ENCODE results near the gene CSF3R. TPM values are rescaled to one million over a fixed set of nuclear protein-coding genes. Genes with fewer than 3 reads are reported as not detected.
"Not testable (repeated sequence)": the region's sequence is repeated elsewhere in the genome, so short reads cannot be mapped to it uniquely, and the experiment has no call there.

Gene CSF3R
- total RNA-seq, 1 donor from 2014 or later = 3.8 TPM

- Histone ChIP-seq H3K27me3 (ENCODE audit: low read depth) (peaks cover 92% of the 10 kb centered on the region), H3K4me3 (no peak overlapping the region), H3K4me1 (no peaks in the 10 kb centered on the region), H3K9me3 (replicated peaks) (no peaks in the 10 kb centered on the region), H3K27ac (replicated peaks) (no peak overlapping the region), H3K36me3 (no peaks in the 10 kb centered on the region)
- TF ChIP-seq CTCF (IDR thresholded peaks at IDR 0.05; ENCODE audit: borderline replicate concordance) = no peak
- DNase-seq = no peak
- intact Hi-C loops (cut with micrococcal nuclease) = no loop called here
These were observed 29.4 kb upstream of the CSF3R start for GRCh38 chr1:36511804-36512798.

GRCh38 chr1:36511220-36511619 is 28.5 kb upstream of the CSF3R start:
- H3K36me3 ChIP-seq; H3K4me1 ChIP-seq; DNase-seq; H3K4me3 ChIP-seq; intact Hi-C loops (cut with micrococcal nuclease); H3K27ac ChIP-seq (replicated peaks); H3K9me3 ChIP-seq (replicated peaks): not testable (repeated sequence)
- peaks cover 92% of the 10 kb centered on the region for H3K27me3 ChIP-seq (ENCODE audit: low read depth)

- intact Hi-C loops (cut with micrococcal nuclease) = no loop called here
- no peak for TF ChIP-seq CTCF (IDR thresholded peaks at IDR 0.05; ENCODE audit: borderline replicate concordance)
- DNase-seq = no peak
- Histone ChIP-seq H3K27ac (replicated peaks) (no peak overlapping the region), H3K27me3 (ENCODE audit: low read depth) (peaks cover 93% of the 10 kb centered on the region), H3K4me1 (no peaks in the 10 kb centered on the region), H3K36me3 (no peaks in the 10 kb centered on the region), H3K4me3 (no peak overlapping the region), H3K9me3 (replicated peaks) (no peaks in the 10 kb centered on the region)
These were observed 27.7 kb upstream of the CSF3R start for GRCh38 chr1:36510418-36510817.

- Histone ChIP-seq H3K9me3 (replicated peaks) (no peaks in the 10 kb centered on the region), H3K27me3 (ENCODE audit: low read depth) (peaks cover 94% of the 10 kb centered on the region), H3K4me1 (no peaks in the 10 kb centered on the region), H3K27ac (replicated peaks) (no peak overlapping the region), H3K36me3 (no peaks in the 10 kb centered on the region), H3K4me3 (no peak overlapping the region)
- intact Hi-C loops (cut with micrococcal nuclease) = no loop called here
- no peak for DNase-seq
- TF ChIP-seq CTCF (IDR thresholded peaks at IDR 0.05; ENCODE audit: borderline replicate concordance) = no peak
These were observed 25.5 kb upstream of the CSF3R start for GRCh38 chr1:36508257-36508656.

GRCh38 chr1:36506276-36506920 is 23.7 kb upstream of the CSF3R start:
- H3K36me3 ChIP-seq = no peaks in the 10 kb centered on the region
- intact Hi-C loops (cut with micrococcal nuclease) = no loop called here
- H3K4me3 ChIP-seq = no peak overlapping the region
- H3K27me3 ChIP-seq (ENCODE audit: low read depth) = peaks cover 94% of the 10 kb centered on the region
- no peak for TF ChIP-seq CTCF (IDR thresholded peaks at IDR 0.05; ENCODE audit: borderline replicate concordance)
- H3K9me3 ChIP-seq (replicated peaks) = no peaks in the 10 kb centered on the region
- DNase-seq = no peak
- no peak overlapping the region for H3K27ac ChIP-seq (replicated peaks)
- no peaks in the 10 kb centered on the region for H3K4me1 ChIP-seq

- no peak overlapping the region for H3K4me3 ChIP-seq
- TF ChIP-seq CTCF (IDR thresholded peaks at IDR 0.05; ENCODE audit: borderline replicate concordance) = no peak
- DNase-seq = no peak
- H3K4me1 ChIP-seq = no peaks in the 10 kb centered on the region
- no peaks in the 10 kb centered on the region for H3K9me3 ChIP-seq (replicated peaks)
- peaks cover 70% of the 10 kb centered on the region for H3K27me3 ChIP-seq (ENCODE audit: low read depth)
- no peak overlapping the region for H3K27ac ChIP-seq (replicated peaks)
- intact Hi-C loops (cut with micrococcal nuclease) = no loop called here
- no peaks in the 10 kb centered on the region for H3K36me3 ChIP-seq
These were observed 21.0 kb upstream of the CSF3R start for GRCh38 chr1:36503733-36504132.

Data from left ventricle myocardium inferior (tissue), 1 donor.